HFFc6 (cell line): ENCODE measurements around the gene WFDC8. TPM values are rescaled to one million over a fixed set of nuclear protein-coding genes. Genes with fewer than 3 reads are reported as not detected.

Experiments
- DNase-seq: peaks from one replicate; pipeline ENCODE4 v3.0.0-alpha.2; 2018
- H3K27ac Mint-ChIP-seq: 2 replicates; pipeline ENCODE4 v1.8.0; 2020; ENCODE audit warnings: mild to moderate bottlenecking, mixed read lengths
- H3K27me3 Mint-ChIP-seq: 2 replicates; pipeline ENCODE4 v1.8.0; 2021; ENCODE audit warnings: mild to moderate bottlenecking, moderate library complexity, mixed read lengths; ENCODE audit not compliant: insufficient read depth
- H3K36me3 Mint-ChIP-seq: 2 replicates; pipeline ENCODE4 v1.8.0; 2021; ENCODE audit warnings: low read depth, mixed read lengths
- H3K4me1 Mint-ChIP-seq: 2 replicates; pipeline ENCODE4 v1.8.0; 2020; ENCODE audit warnings: low read depth, mixed read lengths
- H3K4me3 Mint-ChIP-seq: 2 replicates; pipeline ENCODE4 v1.8.0; 2020; ENCODE audit warnings: mild to moderate bottlenecking, moderate library complexity, mixed read lengths
- H3K9me3 Mint-ChIP-seq: 2 replicates; pipeline ENCODE4 v1.8.0; 2020; ENCODE audit warnings: mild to moderate bottlenecking, mixed read lengths
- CTCF ChIP-seq: fragments of 200-600 bp; sonication (generic); IDR thresholded peaks from 2 replicates; pipeline ENCODE4 v1.5.0; 2021; ENCODE audit warnings: antibody characterized with exemption, mild to moderate bottlenecking
- total RNA-seq, 6 experiments: library from RNA; stranded (reverse); fragmentation: NEBNext Ultra II Directional; extraction: Animal tissue kit (Norgen Biotek cat#: 25700); gene quantifications; 2 replicates in 1 of 6; 3 replicates in 5 of 6; pipeline ENCODE4 v1.2.3, GENCODE V29; 2021

The WFDC8 gene
- total RNA-seq, 6 experiments from 2014 or later = not detected

GRCh38 chr20:45538209-45538799 lies 40.8 kb downstream of the WFDC8 start:
- Mint-ChIP-seq H3K36me3 (no peaks in the 10 kb centered on the region), H3K9me3 (no peaks in the 10 kb centered on the region), H3K27me3 (peaks cover 8% of the 10 kb centered on the region; the same call in 1 of the 2 replicates), H3K4me1 (peaks cover 4% of the 10 kb centered on the region; the same call in 1 of the 2 replicates), H3K4me3 (no peak overlapping the region), H3K27ac (no peak overlapping the region)
- TF ChIP-seq CTCF = no peak; the same call in 1 of the 2 replicates
- peak; percentile 14 for DNase-seq

- H3K4me1 Mint-ChIP-seq = no peaks in the 10 kb centered on the region
- H3K36me3 Mint-ChIP-seq = no peaks in the 10 kb centered on the region
- no peak for DNase-seq
- H3K27ac Mint-ChIP-seq = no peak overlapping the region
- TF ChIP-seq CTCF = no peak
- no peaks in the 10 kb centered on the region for H3K9me3 Mint-ChIP-seq
- no peak overlapping the region for H3K4me3 Mint-ChIP-seq
- H3K27me3 Mint-ChIP-seq = peaks cover 25% of the 10 kb centered on the region
Observed at GRCh38 chr20:45527294-45527693, 51.8 kb downstream of the WFDC8 start.

GRCh38 chr20:45523821-45524220 lies 55.3 kb downstream of the WFDC8 start:
- H3K27me3 Mint-ChIP-seq = peaks cover 20% of the 10 kb centered on the region
- no peak overlapping the region for H3K27ac Mint-ChIP-seq
- no peak overlapping the region for H3K4me3 Mint-ChIP-seq
- H3K36me3 Mint-ChIP-seq = no peaks in the 10 kb centered on the region
- DNase-seq = no peak
- H3K4me1 Mint-ChIP-seq = no peaks in the 10 kb centered on the region
- TF ChIP-seq CTCF = no peak
- no peaks in the 10 kb centered on the region for H3K9me3 Mint-ChIP-seq

GRCh38 chr20:45518282-45518681 lies 60.8 kb downstream of the WFDC8 start:
- no peaks in the 10 kb centered on the region for H3K4me1 Mint-ChIP-seq
- TF ChIP-seq CTCF = no peak
- H3K27ac Mint-ChIP-seq = no peak overlapping the region
- no peak overlapping the region for H3K4me3 Mint-ChIP-seq
- H3K27me3 Mint-ChIP-seq = peaks cover 11% of the 10 kb centered on the region; the same call in 1 of the 2 replicates
- H3K36me3 Mint-ChIP-seq = no peaks in the 10 kb centered on the region
- no peaks in the 10 kb centered on the region for H3K9me3 Mint-ChIP-seq
- DNase-seq = no peak

- Mint-ChIP-seq H3K27me3 (peaks cover 3% of the 10 kb centered on the region; the same call in 1 of the 2 replicates), H3K4me3 (no peak within 1 kb of the TSS), H3K27ac (no peak within 1 kb of the TSS), H3K36me3 (no peaks in the 10 kb centered on the region), H3K9me3 (no peaks in the 10 kb centered on the region), H3K4me1 (no peaks in the 10 kb centered on the region)
- no peak for TF ChIP-seq CTCF
- no peak for DNase-seq
Observed at GRCh38 chr20:45515147-45515913, 63.8 kb downstream of the WFDC8 start, which contains the start of gene SPINT3. Gene SPINT3 (minus strand): TSS chr20:45515622. CDS start chr20:45515608, 14 bp downstream.
